Uterus (tissue), 2 donors: ENCODE data around the gene CAP1.

Experiments
- POLR2A ChIP-seq, 2 donors: fragments of 450-650 bp; IDR thresholded peaks; one replicate each; pipeline ENCODE4 v1.6.1; 2016; ENCODE audit warnings: antibody characterized with exemption in 2 of 2, mild to moderate bottlenecking in 1 of 2, moderate library complexity in 1 of 2
- TF ChIP-seq, protein P1 (sequence below), 4 experiments: fragments of 200-600 bp in 2 of 4; fragments of 450-650 bp in 2 of 4; sonication (generic) in 2 of 4; IDR thresholded peaks; one replicate each; pipeline ENCODE4 v1.5.1; 2016 to 2019; ENCODE audit warnings: antibody characterized with exemption in 4 of 4, mild to moderate bottlenecking in 2 of 4, moderate library complexity in 1 of 4

DNA sequence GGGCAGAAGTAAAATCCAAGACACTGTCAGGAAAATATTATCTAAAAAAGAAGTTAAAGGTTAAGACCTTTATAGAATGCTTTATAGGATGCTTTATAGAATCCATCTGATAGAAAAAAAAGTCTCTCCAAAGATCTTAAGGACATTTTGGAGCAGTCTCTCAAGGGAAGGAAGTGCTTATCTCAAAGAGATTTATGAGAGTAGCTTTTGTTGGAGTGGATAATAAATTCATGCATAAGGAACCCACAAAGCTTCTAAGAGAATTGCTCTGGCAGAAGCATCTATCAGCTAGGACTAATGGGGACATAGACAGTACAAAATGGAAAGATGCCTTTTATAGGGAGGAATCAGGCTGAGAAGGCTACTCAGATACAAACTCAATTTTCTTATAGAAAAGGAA lies 12.9 kb upstream of the CAP1 start:
- TF ChIP-seq, protein P1, sequence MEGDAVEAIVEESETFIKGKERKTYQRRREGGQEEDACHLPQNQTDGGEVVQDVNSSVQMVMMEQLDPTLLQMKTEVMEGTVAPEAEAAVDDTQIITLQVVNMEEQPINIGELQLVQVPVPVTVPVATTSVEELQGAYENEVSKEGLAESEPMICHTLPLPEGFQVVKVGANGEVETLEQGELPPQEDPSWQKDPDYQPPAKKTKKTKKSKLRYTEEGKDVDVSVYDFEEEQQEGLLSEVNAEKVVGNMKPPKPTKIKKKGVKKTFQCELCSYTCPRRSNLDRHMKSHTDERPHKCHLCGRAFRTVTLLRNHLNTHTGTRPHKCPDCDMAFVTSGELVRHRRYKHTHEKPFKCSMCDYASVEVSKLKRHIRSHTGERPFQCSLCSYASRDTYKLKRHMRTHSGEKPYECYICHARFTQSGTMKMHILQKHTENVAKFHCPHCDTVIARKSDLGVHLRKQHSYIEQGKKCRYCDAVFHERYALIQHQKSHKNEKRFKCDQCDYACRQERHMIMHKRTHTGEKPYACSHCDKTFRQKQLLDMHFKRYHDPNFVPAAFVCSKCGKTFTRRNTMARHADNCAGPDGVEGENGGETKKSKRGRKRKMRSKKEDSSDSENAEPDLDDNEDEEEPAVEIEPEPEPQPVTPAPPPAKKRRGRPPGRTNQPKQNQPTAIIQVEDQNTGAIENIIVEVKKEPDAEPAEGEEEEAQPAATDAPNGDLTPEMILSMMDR (IDR thresholded peaks at IDR 0.05): no peak
- TF ChIP-seq POLR2A (IDR thresholded peaks at IDR 0.05): no peak
